ENCODE data around the gene PLCB2.

Gene PLCB2

GRCh38 chr15:40302981-40303380 lies 4.8 kb downstream of the PLCB2 start:
- Histone ChIP-seq H3K9me3 (no peaks in the 10 kb centered on the region), H3K4me3 (ENCODE audit: low read depth in 1 of 2, low read length in 1 of 2) (no peak overlapping the region), H3K36me3 (peaks cover 71% of the 10 kb centered on the region), H3K27ac (peak overlapping the region; percentile 71), H3K27me3 (no peaks in the 10 kb centered on the region), H3K4me1 (ENCODE audit: control insufficient read depth in 1 of 2, insufficient read depth in 1 of 2, low read depth in 1 of 2, low read length in 1 of 2) (peaks cover 55% of the 10 kb centered on the region in 2 experiments)
- no peak for TF ChIP-seq CTCF (IDR thresholded peaks at IDR 0.05)

- Histone ChIP-seq H3K4me1 (ENCODE audit: control insufficient read depth in 1 of 2, insufficient read depth in 1 of 2, low read depth in 1 of 2, low read length in 1 of 2) (peaks cover 50 to 51% of the 10 kb centered on the region in 2 experiments), H3K27me3 (no peaks in the 10 kb centered on the region), H3K9me3 (no peaks in the 10 kb centered on the region), H3K36me3 (peaks cover 77% of the 10 kb centered on the region), H3K4me3 (ENCODE audit: low read depth in 1 of 2, low read length in 1 of 2) (no peak overlapping the region), H3K27ac (peak overlapping the region; percentile 71)
- TF ChIP-seq CTCF (IDR thresholded peaks at IDR 0.05) = no peak
Measured at GRCh38 chr15:40302288-40302886, 5.3 kb downstream of the PLCB2 start.

DNA sequence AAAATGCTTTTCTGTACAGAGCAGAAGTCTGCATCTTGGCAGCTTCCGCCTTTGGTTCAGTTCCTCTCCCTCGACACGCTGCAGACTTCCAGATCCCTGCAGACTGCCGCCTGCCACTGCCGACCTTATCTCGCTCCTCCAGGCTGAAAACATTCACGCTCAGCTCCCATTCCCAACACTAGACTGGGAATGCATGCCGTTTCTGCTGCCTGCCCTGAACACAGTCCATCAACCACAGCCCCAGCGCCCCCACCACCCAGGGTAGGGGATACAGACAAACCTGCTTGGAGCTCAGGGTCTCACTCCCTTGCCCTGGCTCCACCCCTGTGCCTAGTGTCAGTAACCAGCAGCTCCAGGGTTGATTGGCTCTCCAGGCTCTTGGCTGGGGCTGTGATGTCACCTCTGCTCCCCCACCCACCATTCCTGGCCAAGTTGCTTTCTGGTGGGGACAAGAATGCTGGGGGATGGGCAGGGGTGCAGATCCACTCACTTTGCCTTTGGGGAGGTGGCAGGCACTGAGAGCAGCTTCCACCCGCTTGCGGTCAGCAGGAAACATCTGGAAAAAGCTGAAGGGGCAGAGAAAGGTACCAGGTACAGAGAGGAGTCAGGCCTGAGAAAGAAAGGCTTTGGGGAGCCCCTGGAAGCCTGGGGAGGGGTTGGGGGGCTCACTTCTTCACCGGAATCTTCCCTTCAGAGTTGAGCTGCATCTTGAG lies 6.1 kb downstream of the PLCB2 start:
- TF ChIP-seq CTCF (IDR thresholded peaks at IDR 0.05) = no peak
- Histone ChIP-seq H3K36me3 (peaks cover 84% of the 10 kb centered on the region), H3K4me1 (ENCODE audit: control insufficient read depth in 1 of 2, insufficient read depth in 1 of 2, low read depth in 1 of 2, low read length in 1 of 2) (peaks cover 44 to 49% of the 10 kb centered on the region in 2 experiments)

GRCh38 chr15:40300771-40301170 lies 7.0 kb downstream of the PLCB2 start:
- Histone ChIP-seq H3K36me3 (peaks cover 93% of the 10 kb centered on the region), H3K4me3 (ENCODE audit: low read depth in 1 of 2, low read length in 1 of 2) (no peak overlapping the region), H3K4me1 (ENCODE audit: control insufficient read depth in 1 of 2, insufficient read depth in 1 of 2, low read depth in 1 of 2, low read length in 1 of 2) (peaks cover 35 to 40% of the 10 kb centered on the region in 2 experiments), H3K27me3 (no peaks in the 10 kb centered on the region), H3K27ac (peak overlapping the region; percentile 71), H3K9me3 (no peaks in the 10 kb centered on the region)
- TF ChIP-seq CTCF (IDR thresholded peaks at IDR 0.05) = no peak

More for the DNA sequence above, 6.1 kb downstream of the PLCB2 start:
- Histone ChIP-seq H3K27ac (peak overlapping the region; percentile 71), H3K27me3 (no peaks in the 10 kb centered on the region), H3K9me3 (no peaks in the 10 kb centered on the region), H3K4me3 (ENCODE audit: low read depth in 1 of 2, low read length in 1 of 2) (peak overlapping the region in 1 of 2 experiments; percentile 40)

GRCh38 chr15:40300367-40300766 lies 7.4 kb downstream of the PLCB2 start:
- no peaks in the 10 kb centered on the region for H3K9me3 ChIP-seq
- H3K27ac ChIP-seq = peak overlapping the region; percentile 71
- peaks cover 31 to 36% of the 10 kb centered on the region in 2 experiments for H3K4me1 ChIP-seq (ENCODE audit: control insufficient read depth in 1 of 2, insufficient read depth in 1 of 2, low read depth in 1 of 2, low read length in 1 of 2)
- no peak overlapping the region for H3K4me3 ChIP-seq (ENCODE audit: low read depth in 1 of 2, low read length in 1 of 2)
- H3K27me3 ChIP-seq = no peaks in the 10 kb centered on the region
- TF ChIP-seq CTCF (IDR thresholded peaks at IDR 0.05) = no peak
- H3K36me3 ChIP-seq = peaks cover 96% of the 10 kb centered on the region
